ENCODE measurements around the gene CUX1. TPM values are rescaled to one million over a fixed set of nuclear protein-coding genes. Genes with fewer than 3 reads are reported as not detected.

CUX1 gene
- total and polyA plus RNA-seq, 10 of the 15 experiments (the other 5 are each of a cell fraction or from before 2014, with no cell fraction given), result 6.1 to 48.6 (median 25.9) TPM

- ChIA-PET RAD21 (ENCODE audit: unreplicated experiment) (no interaction called here), SMC1A (ENCODE audit: uncharacterized antibody, unreplicated experiment) (no interaction called here), CTCF (interaction anchor here (1.5 kb wide), 1 partner anchor 11 kb away, joined by 3 read pairs; no protein-coding TSS in a partner anchor), POLR2A (no interaction called here)
- intact Hi-C loops (cut with micrococcal nuclease; ENCODE audit: unreplicated experiment), result no loop called here
- ATAC-seq (no peak), DNase-seq (ENCODE audit: low read depth, low spot score) (no peak), FAIRE-seq (no peak)
- H3K4me1 ChIP-seq (ENCODE audit: control insufficient read depth, insufficient read depth, low read length), result no peaks in the 10 kb centered on the region
- BruUV-seq (replicated peaks), result no TSS peak
- no peaks in the 10 kb centered on the region for H3K27me3 ChIP-seq (replicated peaks in 1 of 2; ENCODE audit: control insufficient read depth in 2 of 2, insufficient read depth in 2 of 2, low read length in 1 of 2)
- no peak overlapping the region for H3K4me2 ChIP-seq (ENCODE audit: control insufficient read depth, insufficient read depth)
- peaks cover 2 to 5% of the 10 kb centered on the region in 2 experiments; a peak in 3 of 4 replicates for H3K36me3 ChIP-seq (ENCODE audit: control insufficient read depth in 2 of 2, insufficient read depth in 2 of 2, low read length in 1 of 2)
- H4K20me1 ChIP-seq (ENCODE audit: control insufficient read depth, insufficient read depth), result no peaks in the 10 kb centered on the region
- H3K4me3 ChIP-seq, result no peak overlapping the region
- no peak overlapping the region for H3K9ac ChIP-seq (ENCODE audit: control insufficient read depth, insufficient read depth, low read length)
- no peak overlapping the region for H2AFZ ChIP-seq (ENCODE audit: control insufficient read depth, low read depth, low read length)
- H3K9me3 ChIP-seq (replicated peaks; ENCODE audit: control insufficient read depth, insufficient read depth, low read length), result peaks cover 6% of the 10 kb centered on the region
- H3K27ac ChIP-seq (ENCODE audit: control insufficient read depth, insufficient read depth), result no peak overlapping the region
- 89% methylated on average over 5 of the region's 5 CpGs for WGBS (ENCODE audit: insufficient coverage, insufficient replicate concordance, low lambda C conversion rate, missing lambda C conversion rate)
- in situ Hi-C loops (cut with MboI), result no loop called here
- no peaks in the 10 kb centered on the region for H3K79me2 ChIP-seq (ENCODE audit: control insufficient read depth, insufficient read depth, low read length)
- TF ChIP-seq E4F1 (IDR thresholded peaks at IDR 0.05; ENCODE audit: borderline replicate concordance, partially characterized antibody) (no peak), USF2 (IDR thresholded peaks at IDR 0.05; ENCODE audit: borderline replicate concordance, low read depth, low read length) (no peak), NR2F1 (conservative IDR thresholded peaks at IDR 0.05) (no peak), IRF5 (IDR thresholded peaks at IDR 0.05; ENCODE audit: borderline replicate concordance) (no peak), HDAC6 (IDR thresholded peaks at IDR 0.05; ENCODE audit: unreplicated experiment) (no peak), ZNF687 (IDR thresholded peaks at IDR 0.05) (no peak), CEBPB (IDR thresholded peaks at IDR 0.05; ENCODE audit: borderline replicate concordance in 1 of 2, low read depth in 2 of 2, low read length in 2 of 2) (no peak), MXI1 (IDR thresholded peaks at IDR 0.05; ENCODE audit: low read depth, low read length) (no peak)
- TF ChIP-seq, protein P1, sequence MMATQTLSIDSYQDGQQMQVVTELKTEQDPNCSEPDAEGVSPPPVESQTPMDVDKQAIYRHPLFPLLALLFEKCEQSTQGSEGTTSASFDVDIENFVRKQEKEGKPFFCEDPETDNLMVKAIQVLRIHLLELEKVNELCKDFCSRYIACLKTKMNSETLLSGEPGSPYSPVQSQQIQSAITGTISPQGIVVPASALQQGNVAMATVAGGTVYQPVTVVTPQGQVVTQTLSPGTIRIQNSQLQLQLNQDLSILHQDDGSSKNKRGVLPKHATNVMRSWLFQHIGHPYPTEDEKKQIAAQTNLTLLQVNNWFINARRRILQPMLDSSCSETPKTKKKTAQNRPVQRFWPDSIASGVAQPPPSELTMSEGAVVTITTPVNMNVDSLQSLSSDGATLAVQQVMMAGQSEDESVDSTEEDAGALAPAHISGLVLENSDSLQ (IDR thresholded peaks at IDR 0.05), result no peak
- TF ChIP-seq, protein P2, sequence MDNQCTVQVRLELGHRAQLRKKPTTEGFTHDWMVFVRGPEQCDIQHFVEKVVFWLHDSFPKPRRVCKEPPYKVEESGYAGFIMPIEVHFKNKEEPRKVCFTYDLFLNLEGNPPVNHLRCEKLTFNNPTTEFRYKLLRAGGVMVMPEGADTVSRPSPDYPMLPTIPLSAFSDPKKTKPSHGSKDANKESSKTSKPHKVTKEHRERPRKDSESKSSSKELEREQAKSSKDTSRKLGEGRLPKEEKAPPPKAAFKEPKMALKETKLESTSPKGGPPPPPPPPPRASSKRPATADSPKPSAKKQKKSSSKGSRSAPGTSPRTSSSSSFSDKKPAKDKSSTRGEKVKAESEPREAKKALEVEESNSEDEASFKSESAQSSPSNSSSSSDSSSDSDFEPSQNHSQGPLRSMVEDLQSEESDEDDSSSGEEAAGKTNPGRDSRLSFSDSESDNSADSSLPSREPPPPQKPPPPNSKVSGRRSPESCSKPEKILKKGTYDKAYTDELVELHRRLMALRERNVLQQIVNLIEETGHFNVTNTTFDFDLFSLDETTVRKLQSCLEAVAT (IDR thresholded peaks at IDR 0.05), result no peak
Observed at GRCh38 chr7:102082693-102083368, 265.4 kb downstream of the CUX1 start.
